GM23338 (cell line): ENCODE data around the gene WDR5B. TPM values are rescaled to one million over a fixed set of nuclear protein-coding genes. Genes with fewer than 3 reads are reported as not detected.
A peak's percentile ranks its signal among the peaks of the same experiment; 100 is the strongest.

Source experiments
- ATAC-seq: fragments of 200-7000 bp; cut with Tn5 transposase; 3 replicates; pipeline ENCODE4 v1.9.1; 2020
- DNase-seq: peaks from one replicate; pipeline ENCODE4 v3.0.0-alpha.2; 2015; ENCODE audit warnings: low spot score
- H2AFZ ChIP-seq: fragments of 200-600 bp; sonication (generic); 2 replicates; pipeline ENCODE4 v1.8.0; 2016; ENCODE audit warnings: antibody characterized with exemption, mild to moderate bottlenecking, moderate library complexity
- H3F3A ChIP-seq: fragments of 200-600 bp; sonication (generic); replicated peaks from 2 replicates; pipeline ENCODE4 v1.8.0; 2017; ENCODE audit warnings: antibody characterized with exemption, mixed run types, low read depth
- H3K27ac ChIP-seq: fragments of 200-600 bp; sonication (generic); 2 replicates; pipeline ENCODE4 v1.6.1; 2016; ENCODE audit warnings: low read depth
- H3K27me3 ChIP-seq: fragments of 200-600 bp; sonication (generic); 2 replicates; pipeline ENCODE4 v1.8.0; 2016; ENCODE audit warnings: mild to moderate bottlenecking, mixed run types, moderate library complexity; ENCODE audit not compliant: insufficient read depth
- H3K36me3 ChIP-seq: fragments of 200-600 bp; sonication (generic); 2 replicates; pipeline ENCODE4 v1.8.0; 2016; ENCODE audit warnings: mild to moderate bottlenecking; ENCODE audit not compliant: insufficient read depth
- H3K4me1 ChIP-seq: fragments of 200-600 bp; sonication (generic); 2 replicates; pipeline ENCODE4 v1.8.0; 2016; ENCODE audit warnings: mild to moderate bottlenecking, moderate library complexity; ENCODE audit not compliant: insufficient read depth
- H3K4me2 ChIP-seq: fragments of 200-600 bp; sonication (generic); 2 replicates; pipeline ENCODE4 v1.7.1; 2017; ENCODE audit warnings: mixed run types
- H3K4me3 ChIP-seq: fragments of 200-600 bp; sonication (generic); 2 replicates; pipeline ENCODE4 v1.6.1; 2016; ENCODE audit warnings: mixed run types
- H3K79me2 ChIP-seq: fragments of 200-600 bp; sonication (generic); replicated peaks from 2 replicates; pipeline ENCODE4 v1.8.0; 2017; ENCODE audit warnings: mild to moderate bottlenecking; ENCODE audit not compliant: insufficient read depth
- H3K9me2 ChIP-seq: fragments of 200-600 bp; sonication (generic); 2 replicates; pipeline ENCODE4 v1.8.0; 2017; ENCODE audit not compliant: insufficient read depth
- H4K20me1 ChIP-seq: fragments of 200-600 bp; sonication (generic); replicated peaks from 2 replicates; pipeline ENCODE4 v1.8.0; 2017; ENCODE audit warnings: mild to moderate bottlenecking; ENCODE audit not compliant: insufficient read depth
- H3K27ac Mint-ChIP-seq: 2 replicates; pipeline ENCODE4 v1.8.0; 2020; ENCODE audit warnings: inconsistent platforms, mild to moderate bottlenecking, moderate library complexity, mixed read lengths
- H3K27me3 Mint-ChIP-seq: 3 replicates; pipeline ENCODE4 v1.8.0; 2022; ENCODE audit warnings: low read depth, mild to moderate bottlenecking, moderate library complexity, mixed read lengths, inconsistent platforms; ENCODE audit not compliant: insufficient read depth, poor library complexity
- H3K36me3 Mint-ChIP-seq: 3 replicates; pipeline ENCODE4 v1.8.0; 2021; ENCODE audit warnings: low read depth, mild to moderate bottlenecking, inconsistent platforms, moderate library complexity, mixed read lengths
- H3K4me1 Mint-ChIP-seq: 3 replicates; pipeline ENCODE4 v1.8.0; 2020; ENCODE audit warnings: mild to moderate bottlenecking, inconsistent platforms, mixed read lengths
- H3K4me3 Mint-ChIP-seq: 3 replicates; pipeline ENCODE4 v1.8.0; 2021; ENCODE audit warnings: moderate library complexity, mild to moderate bottlenecking, inconsistent platforms, mixed read lengths
- H3K9me3 Mint-ChIP-seq: 3 replicates; pipeline ENCODE4 v1.8.0; 2020; ENCODE audit warnings: moderate library complexity, mild to moderate bottlenecking, inconsistent platforms, mixed read lengths
- EZH2 ChIP-seq: fragments of 200-600 bp; sonication (generic); IDR thresholded peaks from one replicate; pipeline ENCODE4 v1.8.0; 2017; ENCODE audit warnings: antibody characterized with exemption, mild to moderate bottlenecking, low read depth; ENCODE audit not compliant: unreplicated experiment
- EZH2phosphoT487 ChIP-seq: fragments of 200-600 bp; sonication (generic); IDR thresholded peaks from one replicate; pipeline ENCODE4 v1.8.1; 2018; ENCODE audit warnings: antibody characterized with exemption; ENCODE audit not compliant: unreplicated experiment
- POLR2AphosphoS5 ChIP-seq: IDR thresholded peaks from 2 replicates; pipeline ENCODE4 v1.6.1; 2016; ENCODE audit warnings: antibody characterized with exemption, low read depth
- STAT1 ChIP-seq: IDR thresholded peaks from one replicate; pipeline ENCODE4 v1.6.1; 2016; ENCODE audit warnings: antibody characterized with exemption; ENCODE audit not compliant: unreplicated experiment
- long read RNA-seq: library from polyadenylated mRNA; unstranded; transcript quantifications from one replicate; pipeline ENCODE4 v2.0.0, GENCODE V29; 2020; ENCODE audit not compliant: unreplicated experiment
- polyA plus RNA-seq: library from polyadenylated mRNA; unstranded; fragments of >200 nt; fragmentation: Nextera tagmentation; extraction: Ambion mirVana; gene quantifications from 2 replicates; pipeline ENCODE4 v1.2.1, GENCODE V29; 2016
- total RNA-seq: library from RNA; depleted of rRNA; stranded (reverse); fragments of >200 nt; shearing (Covaris generic); gene quantifications from 2 replicates; pipeline ENCODE4 v1.2.3, GENCODE V29; 2014; rRNA removed
- TF ChIP-seq, protein P1 (sequence below), 2 experiments: fragments of 200-600 bp in 1 of 2; sonication (generic) in 1 of 2; conservative IDR thresholded peaks; 2 replicates each; pipeline versions ENCODE4 v1.5.1 to v1.6.1; 2016 to 2017; ENCODE audit warnings: antibody characterized with exemption in 2 of 2, low read depth in 2 of 2, mild to moderate bottlenecking in 2 of 2, moderate library complexity in 1 of 2
- TF ChIP-seq, protein P2 (sequence below): IDR thresholded peaks from 2 replicates; pipeline ENCODE4 v1.6.1; 2016; ENCODE audit warnings: antibody characterized with exemption
- TF ChIP-seq, protein P3 (sequence below): IDR thresholded peaks from one replicate; pipeline ENCODE4 v1.6.1; 2018; ENCODE audit warnings: antibody characterized with exemption; ENCODE audit not compliant: unreplicated experiment

Gene WDR5B
- 2.4 and 2.7 TPM in 2 replicates for total RNA-seq
- 0.81 and 0.87 TPM in 2 replicates for polyA plus RNA-seq
- long read RNA-seq = 0 reads

DNA sequence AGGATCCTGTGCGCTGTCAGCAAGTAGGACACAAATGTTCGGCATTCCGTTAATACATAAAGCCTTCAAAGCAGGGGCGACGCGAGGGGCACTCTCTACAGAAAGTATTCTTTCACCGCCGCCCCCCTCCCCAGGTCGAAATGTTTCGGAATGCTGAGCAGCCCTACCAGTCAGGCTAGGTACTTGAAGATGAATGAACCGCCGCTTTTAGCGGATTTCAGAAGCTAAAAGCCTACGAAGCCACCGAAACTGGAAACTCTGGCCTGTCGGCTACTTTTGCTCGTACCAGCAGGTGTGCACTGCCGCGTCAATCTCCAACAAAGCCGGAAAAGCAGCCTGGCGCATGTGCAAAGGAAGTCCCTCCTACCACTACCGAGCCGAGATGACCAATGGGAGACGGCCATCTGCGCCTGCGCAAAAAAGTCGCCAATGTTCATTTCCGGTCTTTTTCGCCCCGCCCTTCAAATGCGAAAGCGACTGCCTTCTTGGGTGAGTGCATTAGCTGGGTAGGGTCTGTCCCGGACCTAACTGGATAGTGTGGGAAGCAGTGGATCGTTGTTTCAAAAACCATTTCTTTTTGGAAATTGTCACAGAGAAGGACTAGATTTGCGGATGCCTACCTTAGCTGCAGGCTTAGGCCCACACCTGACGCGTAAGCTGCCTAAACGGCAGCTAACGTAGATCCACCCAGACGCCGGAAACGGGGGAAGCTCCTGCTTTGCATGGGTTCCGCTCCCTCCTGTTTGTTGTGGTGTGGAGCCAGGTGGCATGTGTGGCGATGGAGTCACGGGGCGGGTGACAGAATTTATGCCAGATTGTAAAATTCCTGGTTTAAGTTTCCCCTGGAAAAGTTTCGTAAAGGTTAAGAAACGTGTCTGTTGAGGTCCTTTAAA is at the start of gene WDR5B:
Gene WDR5B (minus strand): TSS at position 301 of the 893 bp plus-strand sequence. CDS start 534 bp downstream, outside the sequence.
- DNase-seq = peak; percentile 99
- H3F3A ChIP-seq = peaks cover 3% of the 10 kb centered on the region; the same call in 1 of the 2 replicates
- no peaks in the 10 kb centered on the region for H3K27me3 ChIP-seq
- Mint-ChIP-seq H3K36me3 (peaks cover 2% of the 10 kb centered on the region), H3K27me3 (peaks cover 7% of the 10 kb centered on the region), H3K9me3 (peaks cover 3% of the 10 kb centered on the region; the same call in 1 of the 3 replicates), H3K4me3 (peak within 1 kb of the TSS; percentile 99), H3K27ac (peak within 1 kb of the TSS; percentile 99), H3K4me1 (peaks cover 9% of the 10 kb centered on the region)
- no peaks in the 10 kb centered on the region; the same call in 1 of the 2 replicates for H3K4me1 ChIP-seq
- TF ChIP-seq, protein P1, sequence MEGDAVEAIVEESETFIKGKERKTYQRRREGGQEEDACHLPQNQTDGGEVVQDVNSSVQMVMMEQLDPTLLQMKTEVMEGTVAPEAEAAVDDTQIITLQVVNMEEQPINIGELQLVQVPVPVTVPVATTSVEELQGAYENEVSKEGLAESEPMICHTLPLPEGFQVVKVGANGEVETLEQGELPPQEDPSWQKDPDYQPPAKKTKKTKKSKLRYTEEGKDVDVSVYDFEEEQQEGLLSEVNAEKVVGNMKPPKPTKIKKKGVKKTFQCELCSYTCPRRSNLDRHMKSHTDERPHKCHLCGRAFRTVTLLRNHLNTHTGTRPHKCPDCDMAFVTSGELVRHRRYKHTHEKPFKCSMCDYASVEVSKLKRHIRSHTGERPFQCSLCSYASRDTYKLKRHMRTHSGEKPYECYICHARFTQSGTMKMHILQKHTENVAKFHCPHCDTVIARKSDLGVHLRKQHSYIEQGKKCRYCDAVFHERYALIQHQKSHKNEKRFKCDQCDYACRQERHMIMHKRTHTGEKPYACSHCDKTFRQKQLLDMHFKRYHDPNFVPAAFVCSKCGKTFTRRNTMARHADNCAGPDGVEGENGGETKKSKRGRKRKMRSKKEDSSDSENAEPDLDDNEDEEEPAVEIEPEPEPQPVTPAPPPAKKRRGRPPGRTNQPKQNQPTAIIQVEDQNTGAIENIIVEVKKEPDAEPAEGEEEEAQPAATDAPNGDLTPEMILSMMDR (conservative IDR thresholded peaks at IDR 0.05; ENCODE audit: low read depth in 2 of 2) = no peak
- TF ChIP-seq POLR2AphosphoS5 = peak; percentile 97
- TF ChIP-seq, protein P2, sequence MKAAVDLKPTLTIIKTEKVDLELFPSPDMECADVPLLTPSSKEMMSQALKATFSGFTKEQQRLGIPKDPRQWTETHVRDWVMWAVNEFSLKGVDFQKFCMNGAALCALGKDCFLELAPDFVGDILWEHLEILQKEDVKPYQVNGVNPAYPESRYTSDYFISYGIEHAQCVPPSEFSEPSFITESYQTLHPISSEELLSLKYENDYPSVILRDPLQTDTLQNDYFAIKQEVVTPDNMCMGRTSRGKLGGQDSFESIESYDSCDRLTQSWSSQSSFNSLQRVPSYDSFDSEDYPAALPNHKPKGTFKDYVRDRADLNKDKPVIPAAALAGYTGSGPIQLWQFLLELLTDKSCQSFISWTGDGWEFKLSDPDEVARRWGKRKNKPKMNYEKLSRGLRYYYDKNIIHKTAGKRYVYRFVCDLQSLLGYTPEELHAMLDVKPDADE = peak; percentile 63; the same call in 1 of the 2 replicates
- no peak for TF ChIP-seq STAT1
- TF ChIP-seq, protein P3, sequence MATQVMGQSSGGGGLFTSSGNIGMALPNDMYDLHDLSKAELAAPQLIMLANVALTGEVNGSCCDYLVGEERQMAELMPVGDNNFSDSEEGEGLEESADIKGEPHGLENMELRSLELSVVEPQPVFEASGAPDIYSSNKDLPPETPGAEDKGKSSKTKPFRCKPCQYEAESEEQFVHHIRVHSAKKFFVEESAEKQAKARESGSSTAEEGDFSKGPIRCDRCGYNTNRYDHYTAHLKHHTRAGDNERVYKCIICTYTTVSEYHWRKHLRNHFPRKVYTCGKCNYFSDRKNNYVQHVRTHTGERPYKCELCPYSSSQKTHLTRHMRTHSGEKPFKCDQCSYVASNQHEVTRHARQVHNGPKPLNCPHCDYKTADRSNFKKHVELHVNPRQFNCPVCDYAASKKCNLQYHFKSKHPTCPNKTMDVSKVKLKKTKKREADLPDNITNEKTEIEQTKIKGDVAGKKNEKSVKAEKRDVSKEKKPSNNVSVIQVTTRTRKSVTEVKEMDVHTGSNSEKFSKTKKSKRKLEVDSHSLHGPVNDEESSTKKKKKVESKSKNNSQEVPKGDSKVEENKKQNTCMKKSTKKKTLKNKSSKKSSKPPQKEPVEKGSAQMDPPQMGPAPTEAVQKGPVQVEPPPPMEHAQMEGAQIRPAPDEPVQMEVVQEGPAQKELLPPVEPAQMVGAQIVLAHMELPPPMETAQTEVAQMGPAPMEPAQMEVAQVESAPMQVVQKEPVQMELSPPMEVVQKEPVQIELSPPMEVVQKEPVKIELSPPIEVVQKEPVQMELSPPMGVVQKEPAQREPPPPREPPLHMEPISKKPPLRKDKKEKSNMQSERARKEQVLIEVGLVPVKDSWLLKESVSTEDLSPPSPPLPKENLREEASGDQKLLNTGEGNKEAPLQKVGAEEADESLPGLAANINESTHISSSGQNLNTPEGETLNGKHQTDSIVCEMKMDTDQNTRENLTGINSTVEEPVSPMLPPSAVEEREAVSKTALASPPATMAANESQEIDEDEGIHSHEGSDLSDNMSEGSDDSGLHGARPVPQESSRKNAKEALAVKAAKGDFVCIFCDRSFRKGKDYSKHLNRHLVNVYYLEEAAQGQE = peak; percentile 4
- peak; percentile 89 for ATAC-seq
- peak within 1 kb of the TSS; percentile 2; the same call in 1 of the 2 replicates for H2AFZ ChIP-seq
- H3K27ac ChIP-seq = peak within 1 kb of the TSS; percentile 79
- H3K36me3 ChIP-seq = no peaks in the 10 kb centered on the region
- peaks cover 15% of the 10 kb centered on the region for H3K79me2 ChIP-seq
- peak within 1 kb of the TSS; percentile 99 for H3K4me2 ChIP-seq
- H4K20me1 ChIP-seq = 0 out of 2 replicates have a peak, but pooled peaks cover 5% of the 10 kb centered on the region
- H3K4me3 ChIP-seq = peak within 1 kb of the TSS; percentile 78
- H3K9me2 ChIP-seq = no peaks in the 10 kb centered on the region

DNA sequence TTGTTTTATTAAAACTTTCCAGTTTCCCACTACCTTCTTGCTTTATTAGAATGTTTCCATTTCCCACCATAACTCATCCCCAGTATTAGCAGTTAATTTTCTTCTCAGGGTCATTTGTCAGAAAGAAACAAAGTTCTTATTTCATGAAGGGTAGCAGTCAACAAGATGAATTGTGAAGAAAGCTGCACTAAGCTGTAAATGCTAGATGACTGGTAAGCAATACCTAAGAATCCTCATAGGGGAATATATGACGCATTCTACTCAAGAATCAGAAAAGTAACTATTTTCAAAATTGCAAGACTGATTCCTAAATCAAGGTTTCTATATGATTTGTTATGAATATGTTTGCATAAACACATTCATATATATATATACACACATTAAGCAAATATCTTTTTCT is 48.8 kb upstream of the WDR5B start:
- Histone ChIP-seq H3K27me3 (no peaks in the 10 kb centered on the region), H3K9me2 (no peaks in the 10 kb centered on the region), H2AFZ (no peak overlapping the region), H3K36me3 (peaks cover 16% of the 10 kb centered on the region), H3K4me2 (no peak overlapping the region), H3F3A (peaks cover 1% of the 10 kb centered on the region; the same call in 1 of the 2 replicates), H3K79me2 (peaks cover 28% of the 10 kb centered on the region), H3K27ac (no peak overlapping the region), H3K4me3 (no peak overlapping the region), H3K4me1 (peaks cover 23% of the 10 kb centered on the region), H4K20me1 (peaks cover 17% of the 10 kb centered on the region)
- Mint-ChIP-seq H3K4me3 (no peak overlapping the region), H3K4me1 (peaks cover 24% of the 10 kb centered on the region), H3K27ac (no peak overlapping the region), H3K27me3 (no peaks in the 10 kb centered on the region), H3K9me3 (no peaks in the 10 kb centered on the region), H3K36me3 (peaks cover 39% of the 10 kb centered on the region; the same call in 2 of the 3 replicates)
- no peak for DNase-seq
- ATAC-seq = no peak
- TF ChIP-seq EZH2 (no peak), POLR2AphosphoS5 (no peak), EZH2phosphoT487 (no peak)
- TF ChIP-seq, protein P3 = no peak
- TF ChIP-seq, protein P1 (conservative IDR thresholded peaks at IDR 0.05; ENCODE audit: low read depth in 2 of 2) = no peak
